Activated CD4-positive, alpha-beta T cell treated with anti-CD3 and anti-CD28 coated beads, Interleukin-2, amount 10 ng/mL, durations not matched to agents 24 days and 14 days (primary cell): Measurements from ENCODE around the gene SLAMF9. TPM values are rescaled to one million over a fixed set of nuclear protein-coding genes. Genes with fewer than 3 reads are reported as not detected.

Experiments used
- DNase-seq: peaks from one replicate; pipeline ENCODE4 v3.0.0; 2022
- H3K27ac Mint-ChIP-seq: one replicate; pipeline ENCODE4 v1.8.0; 2022; ENCODE audit warnings: mild to moderate bottlenecking, mixed read lengths
- H3K27me3 Mint-ChIP-seq: one replicate; pipeline ENCODE4 v1.8.0; 2022; ENCODE audit warnings: mixed read lengths
- H3K36me3 Mint-ChIP-seq: one replicate; pipeline ENCODE4 v1.8.0; 2022; ENCODE audit warnings: low read depth, mild to moderate bottlenecking, mixed read lengths
- H3K4me1 Mint-ChIP-seq: one replicate; pipeline ENCODE4 v1.8.0; 2021; ENCODE audit warnings: mixed read lengths
- H3K4me3 Mint-ChIP-seq: one replicate; pipeline ENCODE4 v1.8.0; 2022; ENCODE audit warnings: mild to moderate bottlenecking, moderate library complexity, mixed read lengths
- H3K9me3 Mint-ChIP-seq: one replicate; pipeline ENCODE4 v1.8.0; 2021; ENCODE audit warnings: mixed read lengths
- intact Hi-C: fragments of 100-400 bp; cut with micrococcal nuclease; formaldehyde crosslinking; loops from one replicate; pipeline ENCODE4 v1.15.1; 2023
- total RNA-seq: library from RNA; stranded (reverse); gene quantifications from 2 replicates; pipeline ENCODE4 v1.2.3, GENCODE V29; 2022

Gene SLAMF9
- total RNA-seq, 1 donor from 2014 or later: not detected

DNA sequence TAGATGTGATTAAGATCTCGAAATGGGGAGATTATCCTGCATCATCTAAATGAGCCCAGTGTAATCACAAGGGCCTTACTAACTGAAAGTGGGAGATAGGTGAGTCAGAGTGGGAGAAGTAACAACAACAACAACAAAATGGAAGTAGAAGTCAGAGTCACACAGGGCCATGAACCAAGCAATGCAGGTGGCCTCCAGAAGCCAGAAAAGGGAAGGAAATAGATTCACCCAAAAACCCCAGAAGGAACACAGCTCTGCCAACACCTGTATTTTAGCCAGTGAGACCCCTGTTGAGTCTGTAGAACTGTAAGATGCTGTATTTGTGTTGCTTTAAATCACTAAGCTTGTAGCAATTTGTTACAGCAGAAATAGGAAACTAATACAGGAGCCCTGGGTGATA is 32.8 kb downstream of the SLAMF9 start:
- Mint-ChIP-seq H3K4me3 (peak overlapping the region; percentile 92), H3K36me3 (peaks cover 62% of the 10 kb centered on the region), H3K9me3 (no peaks in the 10 kb centered on the region), H3K27me3 (no peaks in the 10 kb centered on the region), H3K4me1 (peaks cover 62% of the 10 kb centered on the region), H3K27ac (peak overlapping the region; percentile 98)
- DNase-seq: peak; percentile 79
- intact Hi-C loops: loop anchor here (5.0 to 10.0 kb wide), 3 partner anchors 341 to 844 kb away; partner anchors contain the start of genes AIM2 and DCAF8

DNA sequence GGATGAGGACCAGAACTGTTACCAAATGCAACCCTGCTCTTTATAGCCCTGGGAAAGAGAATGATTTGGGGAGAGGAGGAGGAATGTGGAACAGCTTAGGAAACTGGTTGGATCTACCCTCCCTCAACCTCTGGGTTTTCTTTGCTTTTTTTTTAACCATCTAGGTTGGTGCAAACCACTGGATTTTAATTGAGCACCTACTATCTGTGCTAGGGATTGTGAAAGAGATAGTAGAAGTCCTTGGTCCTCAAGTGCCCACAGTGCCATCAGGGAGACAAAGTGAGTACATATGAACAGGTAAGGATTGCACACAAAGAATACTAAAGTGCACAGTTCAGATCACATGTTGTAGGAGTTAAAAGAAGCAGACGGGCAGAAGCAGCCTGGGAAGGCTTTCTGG is 33.4 kb downstream of the SLAMF9 start:
- Mint-ChIP-seq H3K9me3 (no peaks in the 10 kb centered on the region), H3K4me3 (peak overlapping the region; percentile 92), H3K4me1 (peaks cover 57% of the 10 kb centered on the region), H3K36me3 (peaks cover 68% of the 10 kb centered on the region), H3K27ac (peak overlapping the region; percentile 98), H3K27me3 (no peaks in the 10 kb centered on the region)
- intact Hi-C loops: loop anchor here (5.0 to 10.0 kb wide), 3 partner anchors 342 to 843 kb away; partner anchors contain the start of genes AIM2 and DCAF8
- no peak for DNase-seq

DNA sequence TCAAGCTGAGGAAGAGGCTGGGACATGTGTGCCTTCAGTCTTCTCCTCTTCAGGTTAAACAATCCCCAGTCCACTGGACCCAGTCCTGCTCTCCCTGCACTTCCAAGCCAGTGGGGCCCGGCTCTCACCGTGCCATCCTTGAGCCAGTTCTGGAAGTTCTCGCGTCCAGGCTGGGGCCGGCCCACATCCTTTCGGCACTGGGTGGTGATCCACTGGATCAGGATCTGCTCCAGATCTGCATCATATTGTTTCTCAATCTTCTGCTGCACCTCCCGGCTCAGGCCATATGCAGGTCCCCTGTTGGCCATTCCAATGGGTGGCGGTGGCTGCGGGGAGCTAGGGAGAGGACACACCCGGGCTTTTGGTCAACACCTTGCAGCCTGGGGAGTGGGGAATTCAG is 33.8 kb downstream of the SLAMF9 start:
- Mint-ChIP-seq H3K4me1 (peaks cover 53% of the 10 kb centered on the region), H3K27ac (peak overlapping the region; percentile 98), H3K36me3 (peaks cover 71% of the 10 kb centered on the region), H3K9me3 (no peaks in the 10 kb centered on the region), H3K4me3 (no peak overlapping the region), H3K27me3 (no peaks in the 10 kb centered on the region)
- intact Hi-C loops: loop anchor here (5.0 to 10.0 kb wide), 3 partner anchors 342 to 843 kb away; partner anchors contain the start of genes AIM2 and DCAF8
- DNase-seq: no peak

DNA sequence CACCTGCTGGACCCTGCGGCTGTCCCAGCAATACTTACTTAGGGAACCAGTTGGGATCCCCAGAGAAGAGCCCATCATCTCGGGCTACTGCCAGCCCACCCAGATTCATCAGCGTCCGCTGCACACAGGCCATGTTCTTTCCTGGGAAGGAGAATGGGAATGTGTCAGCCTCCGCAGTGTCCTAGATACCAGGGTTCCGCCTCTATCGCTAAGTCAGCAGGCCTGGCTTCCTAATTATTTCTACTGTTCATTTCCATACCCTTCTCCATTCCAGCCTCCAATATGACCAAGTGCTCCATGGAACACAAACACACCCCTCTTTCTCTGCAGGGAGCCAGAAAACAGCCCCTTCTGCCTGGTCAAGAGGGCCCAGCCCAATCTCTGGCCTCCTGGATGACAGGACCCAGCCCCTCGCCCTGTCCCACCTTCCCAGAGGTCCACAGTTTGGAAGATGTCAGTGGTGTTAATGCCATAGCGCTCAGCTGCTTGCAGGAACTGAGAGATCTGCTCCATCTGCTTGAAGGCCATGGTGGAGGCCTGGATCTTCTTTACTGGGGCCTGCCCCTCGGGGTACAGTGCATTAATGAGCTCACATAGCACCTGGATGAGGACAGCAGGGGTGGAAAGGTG is 34.7 kb downstream of the SLAMF9 start:
- intact Hi-C loops: no loop called here
- H3K36me3 Mint-ChIP-seq: peaks cover 74% of the 10 kb centered on the region

DNA sequence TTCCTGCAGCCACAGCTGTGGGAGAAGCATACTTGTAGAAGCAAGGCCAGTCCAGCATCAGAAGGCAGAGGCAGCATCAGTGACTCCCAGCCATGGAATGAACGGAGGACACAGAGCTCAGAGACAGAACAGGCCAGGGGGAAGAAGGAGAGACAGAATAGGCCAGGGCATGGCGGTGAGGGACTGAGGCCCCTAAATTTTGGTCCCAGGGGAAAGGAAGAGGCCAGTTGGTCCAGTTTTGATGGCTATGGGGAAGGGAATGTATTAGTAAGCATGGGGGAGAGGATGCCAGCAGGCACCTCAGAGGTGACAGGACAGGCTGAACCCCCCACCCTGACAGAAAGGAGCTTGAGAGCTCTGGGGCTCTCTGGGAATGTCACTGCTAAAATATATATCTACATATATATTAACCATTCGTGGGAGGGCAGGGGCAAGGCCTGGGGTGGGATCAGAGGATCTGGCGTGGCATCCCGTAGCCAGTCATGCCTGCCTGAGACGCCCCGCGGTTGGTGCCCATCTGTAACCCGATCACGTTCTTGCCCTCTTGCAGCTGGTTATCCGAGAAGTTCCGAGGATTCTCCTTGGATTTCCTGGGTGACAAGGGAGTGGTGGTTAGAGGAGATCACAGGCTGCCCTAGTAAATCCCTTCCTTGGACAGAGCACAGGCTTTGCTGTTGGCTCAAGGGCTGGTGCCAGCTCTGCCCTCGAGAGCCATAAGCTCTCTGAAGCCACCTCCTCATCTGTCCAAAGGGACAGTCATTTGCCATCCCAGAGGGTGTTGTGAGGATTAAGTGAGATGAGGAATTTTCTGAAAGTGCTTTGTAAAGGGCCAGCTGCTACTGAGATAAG is 35.5 kb downstream of the SLAMF9 start:
- no peak for DNase-seq
- H3K27me3 Mint-ChIP-seq: no peaks in the 10 kb centered on the region
- H3K27ac Mint-ChIP-seq: peak overlapping the region; percentile 84
- intact Hi-C loops: no loop called here
- no peaks in the 10 kb centered on the region for H3K9me3 Mint-ChIP-seq
- H3K36me3 Mint-ChIP-seq: peaks cover 72% of the 10 kb centered on the region
- peaks cover 60% of the 10 kb centered on the region for H3K4me1 Mint-ChIP-seq
- peak overlapping the region; percentile 32 for H3K4me3 Mint-ChIP-seq

More for the DNA sequence above, 34.7 kb downstream of the SLAMF9 start:
- no peak for DNase-seq
- Mint-ChIP-seq H3K27me3 (no peaks in the 10 kb centered on the region), H3K4me3 (no peak overlapping the region), H3K9me3 (no peaks in the 10 kb centered on the region), H3K27ac (peak overlapping the region; percentile 56), H3K4me1 (peaks cover 56% of the 10 kb centered on the region)

DNA sequence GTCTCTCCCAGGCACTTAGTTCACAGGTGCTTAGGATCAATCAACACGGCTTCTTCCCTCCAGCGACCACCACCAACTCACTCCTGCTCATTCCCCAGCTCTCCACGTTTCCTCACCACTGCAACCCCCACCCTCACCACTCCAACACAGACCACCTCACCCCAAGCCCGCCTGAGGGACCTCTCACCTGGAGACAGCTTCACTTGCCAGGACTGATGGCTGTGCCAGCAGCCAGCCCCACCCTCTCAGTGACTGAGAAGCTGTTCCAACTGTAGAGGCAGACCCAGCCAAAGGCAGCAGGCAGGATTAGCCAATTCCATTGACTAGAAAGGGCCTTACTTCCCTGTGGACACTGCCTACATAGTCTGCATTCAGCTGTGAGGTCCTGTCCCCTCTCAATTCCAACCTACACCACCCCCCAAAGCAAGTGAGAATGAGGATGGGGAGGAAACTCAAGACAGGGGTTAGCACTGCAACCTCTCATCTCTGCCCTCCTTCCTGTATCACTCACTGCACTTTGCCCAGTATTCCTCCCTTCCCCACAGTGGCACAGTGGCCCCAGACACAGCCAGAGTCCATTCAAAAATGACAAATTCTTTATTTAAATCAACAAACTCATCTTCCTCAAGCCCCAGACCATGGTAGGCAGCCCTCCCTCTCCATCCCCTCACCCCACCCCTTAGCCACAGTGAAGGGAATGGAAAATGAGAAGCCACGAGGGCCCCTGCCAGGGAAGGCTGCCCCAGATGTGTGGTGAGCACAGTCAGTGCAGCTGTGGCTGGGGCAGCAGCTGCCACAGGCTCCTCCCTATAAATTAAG is 36.3 kb downstream of the SLAMF9 start:
- intact Hi-C loops: no loop called here
- Mint-ChIP-seq H3K36me3 (peaks cover 70% of the 10 kb centered on the region), H3K27ac (peak overlapping the region; percentile 84), H3K27me3 (no peaks in the 10 kb centered on the region), H3K9me3 (no peaks in the 10 kb centered on the region), H3K4me1 (peaks cover 58% of the 10 kb centered on the region), H3K4me3 (peak overlapping the region; percentile 32)
- no peak for DNase-seq

DNA sequence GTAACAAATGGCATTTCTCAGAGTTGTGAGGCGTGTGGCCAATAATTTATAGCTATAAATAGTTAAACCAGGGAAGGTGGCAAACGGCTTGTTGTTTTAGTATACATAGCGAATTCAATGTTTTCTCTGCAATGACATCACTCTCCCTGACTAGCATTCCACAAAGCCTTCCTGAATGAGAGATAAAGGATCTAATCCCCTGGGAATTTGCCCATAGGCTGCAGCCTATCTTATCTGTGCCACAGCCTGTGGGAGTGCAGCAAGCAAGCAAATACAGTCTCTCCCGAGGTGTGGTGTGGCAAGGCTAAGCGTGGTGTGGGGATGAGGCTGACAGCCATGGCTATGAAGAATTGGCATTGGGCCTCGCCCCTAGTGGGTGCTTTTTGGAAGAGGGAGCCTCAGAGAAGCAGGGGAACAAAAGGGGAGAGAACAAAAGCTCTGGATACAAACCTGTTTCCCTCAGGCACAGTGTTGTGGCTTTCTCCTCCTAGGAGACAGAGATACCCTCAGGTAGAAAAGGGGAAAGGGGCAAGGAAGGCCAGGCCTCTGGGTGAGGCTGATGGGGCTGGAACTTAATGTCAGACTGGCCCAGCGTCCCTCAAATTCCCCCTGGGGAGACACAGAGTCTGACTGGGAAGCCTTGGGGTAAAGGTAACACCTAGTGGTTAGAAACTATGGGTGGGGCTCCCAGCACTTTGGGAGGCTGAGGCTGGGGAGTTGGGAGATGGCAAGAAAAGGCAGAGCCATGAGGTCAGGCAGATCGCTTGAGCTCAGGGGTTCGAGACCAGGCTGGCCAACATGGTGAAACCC is 37.6 kb downstream of the SLAMF9 start:
- no peaks in the 10 kb centered on the region for H3K27me3 Mint-ChIP-seq
- no peak overlapping the region for H3K4me3 Mint-ChIP-seq
- intact Hi-C loops: no loop called here
- H3K36me3 Mint-ChIP-seq: peaks cover 63% of the 10 kb centered on the region
- peak overlapping the region; percentile 62 for H3K27ac Mint-ChIP-seq
- no peaks in the 10 kb centered on the region for H3K9me3 Mint-ChIP-seq
- H3K4me1 Mint-ChIP-seq: peaks cover 59% of the 10 kb centered on the region
- no peak for DNase-seq

DNA sequence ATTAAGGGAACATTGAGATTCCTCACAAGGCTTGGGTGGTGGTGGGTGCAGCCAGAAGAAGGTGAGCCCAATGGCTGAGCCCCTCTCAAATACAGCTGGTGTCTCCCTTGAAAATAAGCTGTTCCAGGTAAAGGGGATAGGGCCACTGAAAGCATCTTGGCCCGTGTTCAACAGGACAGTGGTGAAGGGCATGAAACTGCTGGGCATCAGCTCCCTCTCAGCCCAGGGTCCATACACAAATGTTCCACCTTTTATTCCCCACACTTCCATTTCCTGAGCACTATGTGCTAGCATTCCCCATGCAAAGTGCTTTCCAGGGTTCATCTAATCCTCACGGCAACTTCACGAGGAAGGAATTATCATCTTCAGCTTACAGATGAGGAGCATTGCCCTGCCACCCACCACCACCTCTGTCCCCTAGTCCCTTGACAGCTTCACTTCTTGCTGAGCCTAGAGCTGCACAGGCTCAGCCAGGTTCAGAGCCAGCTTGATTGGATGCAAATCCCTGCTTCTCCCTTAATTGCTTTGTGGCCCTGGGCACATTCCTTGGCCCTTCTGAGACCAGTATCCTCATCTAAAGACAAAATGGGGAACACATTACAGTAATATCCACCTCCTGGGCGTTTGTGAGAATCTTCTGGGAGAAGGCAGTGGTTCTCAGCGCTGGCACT is 38.3 kb downstream of the SLAMF9 start:
- no peaks in the 10 kb centered on the region for H3K9me3 Mint-ChIP-seq
- no peak overlapping the region for H3K4me3 Mint-ChIP-seq
- H3K36me3 Mint-ChIP-seq: peaks cover 56% of the 10 kb centered on the region
- DNase-seq: no peak
- H3K4me1 Mint-ChIP-seq: peaks cover 59% of the 10 kb centered on the region
- H3K27ac Mint-ChIP-seq: no peak overlapping the region
- H3K27me3 Mint-ChIP-seq: no peaks in the 10 kb centered on the region
- intact Hi-C loops: no loop called here

DNA sequence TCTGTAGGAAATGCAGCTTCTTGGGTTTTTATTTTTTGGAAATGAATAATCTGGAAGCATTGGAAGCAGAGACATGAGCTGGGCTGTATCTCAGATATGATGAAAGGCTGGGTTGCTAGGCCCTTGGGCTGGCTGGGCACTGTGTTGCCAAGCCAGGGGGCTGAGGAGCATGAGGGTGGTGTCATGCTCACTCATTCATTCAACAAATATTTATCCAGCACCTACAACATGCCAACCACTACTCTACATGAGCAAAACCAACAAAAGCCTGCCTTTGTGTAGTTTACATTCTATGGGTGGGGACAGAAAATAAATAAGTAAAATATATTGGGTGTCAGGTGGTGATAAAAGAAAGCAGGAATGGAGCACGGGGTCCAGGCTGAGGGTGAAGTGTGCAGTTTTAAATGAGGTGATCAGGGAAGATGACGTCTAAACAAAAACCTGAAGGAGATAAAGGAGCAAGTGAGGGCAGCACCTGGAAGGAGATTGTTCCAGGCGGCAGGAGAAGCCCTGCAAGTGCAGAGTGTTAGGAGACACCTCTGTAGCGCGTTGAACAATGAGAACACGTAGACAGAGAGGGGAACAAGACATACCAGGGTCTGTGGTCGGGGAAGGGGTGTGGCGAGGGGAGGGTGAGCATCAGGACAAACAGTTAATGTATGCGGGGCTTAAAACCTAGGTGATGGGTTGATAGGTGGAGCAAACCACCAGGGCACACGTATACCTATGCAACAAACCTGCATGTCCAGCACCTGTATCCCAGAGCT is 39.6 kb downstream of the SLAMF9 start:
- intact Hi-C loops: no loop called here
- H3K27ac Mint-ChIP-seq: peak overlapping the region; percentile 57
- no peak overlapping the region for H3K4me3 Mint-ChIP-seq
- H3K27me3 Mint-ChIP-seq: no peaks in the 10 kb centered on the region
- H3K9me3 Mint-ChIP-seq: no peaks in the 10 kb centered on the region
- no peak for DNase-seq
- H3K4me1 Mint-ChIP-seq: peaks cover 62% of the 10 kb centered on the region
- H3K36me3 Mint-ChIP-seq: peaks cover 44% of the 10 kb centered on the region

DNA sequence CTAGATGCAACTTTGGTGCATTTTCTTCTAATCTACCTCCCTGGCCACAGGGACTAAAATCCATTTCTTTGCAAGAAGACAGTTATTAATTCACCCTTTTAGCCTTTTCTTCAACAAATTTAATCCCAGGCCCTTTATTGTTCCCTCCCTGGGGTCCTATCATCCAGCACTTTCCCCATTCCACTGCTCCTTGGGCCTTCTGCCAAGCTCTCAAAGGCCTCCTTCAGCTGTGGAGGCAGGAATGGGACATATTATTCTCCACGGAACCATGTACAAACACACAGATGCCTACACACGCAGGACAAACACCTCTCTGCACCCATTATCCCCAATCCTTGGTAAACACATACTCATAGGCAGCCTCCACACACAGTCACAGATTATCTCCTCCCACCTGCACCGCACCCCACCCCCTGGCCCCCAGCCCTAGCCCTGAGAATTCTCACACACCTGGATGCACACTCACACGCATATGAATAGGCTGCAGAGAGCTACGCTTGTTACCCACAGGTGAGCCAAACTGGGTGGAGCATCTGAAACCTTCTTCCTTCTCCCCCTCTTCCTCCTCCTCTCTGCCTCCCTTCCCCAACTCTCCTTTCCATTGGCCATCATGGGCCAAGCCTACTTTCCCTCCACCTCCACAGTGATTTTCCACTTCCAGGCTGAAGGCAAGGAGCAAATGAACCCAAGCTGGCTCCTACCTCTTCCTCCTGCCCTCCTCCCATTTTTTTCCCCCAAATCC is 40.4 kb downstream of the SLAMF9 start:
- DNase-seq: no peak
- H3K36me3 Mint-ChIP-seq: peaks cover 36% of the 10 kb centered on the region
- no peaks in the 10 kb centered on the region for H3K9me3 Mint-ChIP-seq
- peaks cover 62% of the 10 kb centered on the region for H3K4me1 Mint-ChIP-seq
- H3K4me3 Mint-ChIP-seq: no peak overlapping the region
- peak overlapping the region; percentile 89 for H3K27ac Mint-ChIP-seq
- H3K27me3 Mint-ChIP-seq: no peaks in the 10 kb centered on the region
- intact Hi-C loops: no loop called here

DNA sequence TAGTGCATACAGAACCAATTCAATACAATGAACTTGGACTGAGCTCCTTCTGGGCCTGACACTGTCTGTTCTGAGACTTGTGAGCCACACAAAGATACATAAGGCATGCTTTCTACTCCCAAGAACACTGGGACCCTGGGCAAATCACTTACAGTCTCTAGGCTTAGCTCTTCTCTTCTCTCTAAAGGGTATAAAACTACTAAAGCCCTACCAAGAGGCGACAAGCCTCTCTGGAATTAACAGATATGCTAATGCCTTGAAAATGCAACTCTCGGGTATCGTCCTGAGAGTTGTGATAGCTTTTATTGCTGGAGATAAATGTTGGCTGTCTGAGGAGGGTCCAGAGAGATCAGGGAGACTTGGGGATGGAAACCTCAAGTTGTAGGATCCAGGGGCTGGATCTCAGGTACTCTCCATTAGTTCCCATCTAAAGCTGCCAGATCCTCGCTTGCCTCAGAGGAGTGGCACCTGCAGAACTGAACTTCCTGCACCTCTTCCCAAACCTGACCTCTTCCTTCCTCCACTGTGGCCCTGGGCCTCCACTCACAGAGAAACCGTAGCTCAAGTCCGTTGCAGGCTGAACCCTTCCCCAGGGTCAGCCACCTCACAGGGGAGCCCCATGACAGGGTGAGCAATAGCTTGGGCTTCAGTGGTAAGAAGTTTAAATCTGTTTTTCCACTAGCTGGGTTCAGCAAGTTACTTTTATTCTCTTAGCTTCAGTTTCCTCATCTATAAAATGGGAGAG is 42.5 kb downstream of the SLAMF9 start:
- Mint-ChIP-seq H3K27ac (peak overlapping the region; percentile 89), H3K36me3 (peaks cover 20% of the 10 kb centered on the region), H3K4me3 (peak overlapping the region; percentile 67), H3K9me3 (no peaks in the 10 kb centered on the region), H3K4me1 (peaks cover 55% of the 10 kb centered on the region), H3K27me3 (no peaks in the 10 kb centered on the region)
- intact Hi-C loops: no loop called here
- peak; percentile 75 for DNase-seq
